ENCODE results near the gene IRF2BP1. TPM values are rescaled to one million over a fixed set of nuclear protein-coding genes. Genes with fewer than 3 reads are reported as not detected.

IRF2BP1 gene
- total and polyA plus RNA-seq, 11 donors, result 13.6 to 40.0 (median 19.2) TPM

DNA sequence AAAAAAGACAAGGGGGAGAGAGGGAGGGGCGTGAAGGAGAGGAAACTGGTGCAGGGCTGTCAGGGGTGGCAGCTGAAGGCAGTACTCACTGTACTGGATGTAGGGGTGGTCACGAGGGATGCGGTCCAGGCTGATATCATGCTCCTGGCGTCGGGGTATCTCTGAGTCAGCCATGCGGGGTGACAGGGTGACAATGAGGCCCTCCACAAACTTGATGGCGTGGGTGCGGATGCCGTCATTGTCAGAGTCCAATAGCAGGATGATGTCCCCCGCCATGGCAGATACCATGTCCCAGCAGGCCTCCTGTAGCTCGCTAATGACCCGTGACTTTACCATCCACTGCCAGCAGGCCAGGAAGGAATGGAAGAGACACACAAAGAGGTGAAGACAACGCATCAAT lies 38.3 kb downstream of the IRF2BP1 start:
- Histone ChIP-seq H3K4me1 (no peaks in the 10 kb centered on the region), H3K4me3 (no peak overlapping the region), H3K9me3 (no peaks in the 10 kb centered on the region), H3K27ac (no peak overlapping the region), H3K36me3 (peaks cover 5 to 100% (median 99%) of the 10 kb centered on the region in 9 donors), H3K27me3 (no peaks in the 10 kb centered on the region)
- 89 to 91% (median 89%) methylated on average over 13 of the region's 13 CpGs for WGBS, 4 donors
- intact Hi-C loops (cut with DNase I), result no loop called here
- peak in 2 of 4 donors; percentile 34 to 48 for ATAC-seq
- TF ChIP-seq, protein P1, sequence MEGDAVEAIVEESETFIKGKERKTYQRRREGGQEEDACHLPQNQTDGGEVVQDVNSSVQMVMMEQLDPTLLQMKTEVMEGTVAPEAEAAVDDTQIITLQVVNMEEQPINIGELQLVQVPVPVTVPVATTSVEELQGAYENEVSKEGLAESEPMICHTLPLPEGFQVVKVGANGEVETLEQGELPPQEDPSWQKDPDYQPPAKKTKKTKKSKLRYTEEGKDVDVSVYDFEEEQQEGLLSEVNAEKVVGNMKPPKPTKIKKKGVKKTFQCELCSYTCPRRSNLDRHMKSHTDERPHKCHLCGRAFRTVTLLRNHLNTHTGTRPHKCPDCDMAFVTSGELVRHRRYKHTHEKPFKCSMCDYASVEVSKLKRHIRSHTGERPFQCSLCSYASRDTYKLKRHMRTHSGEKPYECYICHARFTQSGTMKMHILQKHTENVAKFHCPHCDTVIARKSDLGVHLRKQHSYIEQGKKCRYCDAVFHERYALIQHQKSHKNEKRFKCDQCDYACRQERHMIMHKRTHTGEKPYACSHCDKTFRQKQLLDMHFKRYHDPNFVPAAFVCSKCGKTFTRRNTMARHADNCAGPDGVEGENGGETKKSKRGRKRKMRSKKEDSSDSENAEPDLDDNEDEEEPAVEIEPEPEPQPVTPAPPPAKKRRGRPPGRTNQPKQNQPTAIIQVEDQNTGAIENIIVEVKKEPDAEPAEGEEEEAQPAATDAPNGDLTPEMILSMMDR (IDR thresholded peaks at IDR 0.05), result no peak
- TF ChIP-seq POLR2A (IDR thresholded peaks at IDR 0.05), result no peak
- DNase-seq, result no peak

DNA sequence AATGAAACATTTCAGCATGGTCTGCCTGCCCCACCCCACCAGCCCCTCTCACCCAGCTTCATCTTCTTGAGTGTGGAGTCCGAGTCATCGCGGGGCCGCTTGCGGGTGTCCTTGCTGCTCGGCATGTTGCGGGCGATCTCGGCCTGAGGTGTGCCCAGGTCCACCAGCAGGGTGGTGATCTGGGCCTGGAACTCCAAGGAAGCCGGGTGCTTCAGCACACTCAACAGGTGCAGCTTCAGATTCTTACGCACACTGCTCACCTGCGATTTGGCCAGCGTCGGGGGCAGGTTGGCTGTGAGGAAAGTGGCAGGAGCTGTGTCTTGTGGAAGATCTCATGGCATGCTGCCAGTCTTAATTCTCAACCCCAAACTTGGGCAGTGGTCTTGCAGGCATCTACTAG lies 43.7 kb downstream of the IRF2BP1 start:
- Histone ChIP-seq H3K27me3 (no peaks in the 10 kb centered on the region), H3K9me3 (no peaks in the 10 kb centered on the region), H3K4me1 (no peaks in the 10 kb centered on the region), H3K27ac (no peak overlapping the region), H3K36me3 (peaks cover 3 to 100% (median 100%) of the 10 kb centered on the region in 9 donors), H3K4me3 (no peak overlapping the region)
- ATAC-seq (no peak), DNase-seq (peak in 1 of 5 donors; percentile 37)
- TF ChIP-seq, protein P1 (IDR thresholded peaks at IDR 0.05), result no peak
- no peak for TF ChIP-seq POLR2A (IDR thresholded peaks at IDR 0.05)
- intact Hi-C loops (cut with DNase I), result no loop called here
- 94 to 98% (median 97%) methylated on average over 13 to 14 of the region's 14 CpGs for WGBS, 4 donors

DNA sequence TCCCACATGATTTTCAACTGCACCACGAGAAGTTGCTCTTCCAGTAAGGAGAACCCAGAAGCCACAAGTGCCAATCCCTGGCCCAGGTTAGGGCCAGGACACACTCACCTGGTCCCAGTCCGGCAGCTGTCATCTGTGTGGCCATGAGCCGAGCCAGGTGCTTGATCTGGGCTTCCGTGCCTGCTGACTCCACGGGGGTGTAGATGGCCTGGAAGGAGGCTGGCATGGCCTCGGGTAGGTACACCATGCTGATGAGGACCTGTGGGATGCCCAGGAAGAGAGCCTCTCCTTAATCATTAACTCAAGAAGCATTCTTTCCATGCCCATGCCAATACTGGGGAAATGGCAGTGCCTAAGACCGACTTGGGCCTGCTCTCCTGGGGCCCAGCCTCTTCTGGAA lies 51.0 kb downstream of the IRF2BP1 start:
- H3K4me1 ChIP-seq, result no peaks in the 10 kb centered on the region
- H3K27me3 ChIP-seq, result no peaks in the 10 kb centered on the region
- intact Hi-C loops (cut with DNase I), result no loop called here
- DNase-seq, result peak in 1 of 5 donors; percentile 20
- ATAC-seq, result no peak
- H3K36me3 ChIP-seq, result peaks cover 0 to 100% (median 99%) of the 10 kb centered on the region in 9 donors
- 89 to 95% (median 92%) methylated on average over 7 of the region's 7 CpGs for WGBS, 4 donors
- no peak for TF ChIP-seq POLR2A (IDR thresholded peaks at IDR 0.05)
- TF ChIP-seq, protein P1 (IDR thresholded peaks at IDR 0.05), result no peak
- no peaks in the 10 kb centered on the region for H3K9me3 ChIP-seq
- no peak overlapping the region for H3K27ac ChIP-seq
- no peak overlapping the region for H3K4me3 ChIP-seq

Other genes starting within 250 kb of the IRF2BP1 start
- gene EML2, start 246.7 kb downstream of the IRF2BP1 start, total RNA-seq, result 10 to 100 TPM; 22.4 to 50.2 (median 44.1) TPM
- gene EML2, start 246.7 kb downstream of the IRF2BP1 start, polyA plus RNA-seq, result 10 to 100 TPM; 19.0 to 23.2 TPM
- 1 to 10 TPM in 7 of 9 donors, under 1 TPM in 2; 0.64 to 7.1 (median 4.8) TPM for gene GIPR, start 217.9 kb downstream of the IRF2BP1 start, total RNA-seq
- gene GIPR, start 217.9 kb downstream of the IRF2BP1 start, polyA plus RNA-seq, result 1 to 10 TPM; 1.9 to 8.1 TPM
- 100 to 1,000 TPM; 149 to 343 (median 248) TPM for gene SNRPD2, start 194.2 kb downstream of the IRF2BP1 start, total RNA-seq
- gene SNRPD2, start 194.2 kb downstream of the IRF2BP1 start, polyA plus RNA-seq, result 100 to 1,000 TPM; 318 to 343 TPM
- 1 to 10 TPM; 1.5 to 5.5 (median 2.8) TPM for gene QPCTL, start 193.5 kb downstream of the IRF2BP1 start, total RNA-seq
- gene QPCTL, start 193.5 kb downstream of the IRF2BP1 start, polyA plus RNA-seq, result 1 to 10 TPM; 2.9 to 4.5 TPM
- 10 to 100 TPM in 6 of 9 donors, 1 to 10 TPM in 3; 9.1 to 17.8 (median 10.3) TPM for gene FBXO46, start 155.2 kb downstream of the IRF2BP1 start, total RNA-seq
- gene FBXO46, start 155.2 kb downstream of the IRF2BP1 start, polyA plus RNA-seq, result 1 to 10 TPM; 7.2 TPM
- not detected for gene MEIOSIN, start 152.7 kb downstream of the IRF2BP1 start, total RNA-seq
- not detected for gene MEIOSIN, start 152.7 kb downstream of the IRF2BP1 start, polyA plus RNA-seq
- 10 to 100 TPM; 16.2 to 24.0 (median 22.9) TPM for gene SIX5, start 116.9 kb downstream of the IRF2BP1 start, total RNA-seq
- gene SIX5, start 116.9 kb downstream of the IRF2BP1 start, polyA plus RNA-seq, result 10 to 100 TPM; 13.7 to 21.9 TPM
- 100 to 1,000 TPM; 131 to 778 (median 273) TPM for gene DMPK, start 103.7 kb downstream of the IRF2BP1 start, total RNA-seq
- gene DMPK, start 103.7 kb downstream of the IRF2BP1 start, polyA plus RNA-seq, result 100 to 1,000 TPM; 382 to 458 TPM
- gene DMWD, start 93.3 kb downstream of the IRF2BP1 start, total RNA-seq, result 100 to 1,000 TPM in 1 of 9 donors, 10 to 100 TPM in 8; 47.2 to 109 (median 67.3) TPM
- 10 to 100 TPM; 41.8 to 67.3 TPM for gene DMWD, start 93.3 kb downstream of the IRF2BP1 start, polyA plus RNA-seq
- not detected for gene RSPH6A, start 70.8 kb downstream of the IRF2BP1 start, total RNA-seq
- not detected for gene RSPH6A, start 70.8 kb downstream of the IRF2BP1 start, polyA plus RNA-seq
- gene SYMPK, start 23.0 kb downstream of the IRF2BP1 start, total RNA-seq, result 10 to 100 TPM; 21.9 to 47.7 (median 34.8) TPM
- 10 to 100 TPM; 32.4 to 34.3 TPM for gene SYMPK, start 23.0 kb downstream of the IRF2BP1 start, polyA plus RNA-seq
- not detected for gene FOXA3, start 21.8 kb downstream of the IRF2BP1 start, total RNA-seq
- under 1 TPM in 1 of 2 donors, not detected in 1; 0.07 TPM for gene FOXA3, start 21.8 kb downstream of the IRF2BP1 start, polyA plus RNA-seq
- 10 to 100 TPM in 5 of 9 donors, 1 to 10 TPM in 4; 8.3 to 16.0 (median 10.6) TPM for gene MYPOP, start 16.5 kb upstream of the IRF2BP1 start, total RNA-seq
- gene MYPOP, start 16.5 kb upstream of the IRF2BP1 start, polyA plus RNA-seq, result 1 to 10 TPM; 7.9 to 8.7 TPM
- gene NANOS2, start 28.6 kb upstream of the IRF2BP1 start, total RNA-seq, result not detected
- not detected for gene NANOS2, start 28.6 kb upstream of the IRF2BP1 start, polyA plus RNA-seq
- 10 to 100 TPM in 1 of 9 donors, 1 to 10 TPM in 8; 2.2 to 10.0 (median 4.8) TPM for gene NOVA2, start 87.7 kb upstream of the IRF2BP1 start, total RNA-seq
- gene NOVA2, start 87.7 kb upstream of the IRF2BP1 start, polyA plus RNA-seq, result 1 to 10 TPM; 2.6 to 5.2 TPM
- gene CCDC61, start 109.3 kb upstream of the IRF2BP1 start, total RNA-seq, result 10 to 100 TPM in 2 of 9 donors, 1 to 10 TPM in 7; 4.1 to 13.7 (median 7.1) TPM
- gene CCDC61, start 109.3 kb upstream of the IRF2BP1 start, polyA plus RNA-seq, result 1 to 10 TPM; 6.4 to 6.8 TPM
- 1 to 10 TPM in 1 of 9 donors, under 1 TPM in 2, not detected in 6; 0.43 to 3.9 (median 0.63) TPM for gene PGLYRP1, start 136.9 kb upstream of the IRF2BP1 start, total RNA-seq
- gene PGLYRP1, start 136.9 kb upstream of the IRF2BP1 start, polyA plus RNA-seq, result under 1 TPM in 1 of 2 donors, not detected in 1; 0.24 TPM
- not detected for gene IGFL4, start 154.9 kb upstream of the IRF2BP1 start, total RNA-seq
- gene IGFL4, start 154.9 kb upstream of the IRF2BP1 start, polyA plus RNA-seq, result not detected
- not detected for gene IGFL3, start 238.5 kb upstream of the IRF2BP1 start, total RNA-seq
- not detected for gene IGFL3, start 238.5 kb upstream of the IRF2BP1 start, polyA plus RNA-seq